ENCODE results near the gene PRSS3.
"Not testable (repeated sequence)": the region's sequence is repeated elsewhere in the genome, so short reads cannot be mapped to it uniquely, and the experiment has no call there.

Gene PRSS3

GRCh38 chr9:33818847-33819500 is 23.6 kb downstream of the PRSS3 start:
- DNase-seq = no peak

DNA sequence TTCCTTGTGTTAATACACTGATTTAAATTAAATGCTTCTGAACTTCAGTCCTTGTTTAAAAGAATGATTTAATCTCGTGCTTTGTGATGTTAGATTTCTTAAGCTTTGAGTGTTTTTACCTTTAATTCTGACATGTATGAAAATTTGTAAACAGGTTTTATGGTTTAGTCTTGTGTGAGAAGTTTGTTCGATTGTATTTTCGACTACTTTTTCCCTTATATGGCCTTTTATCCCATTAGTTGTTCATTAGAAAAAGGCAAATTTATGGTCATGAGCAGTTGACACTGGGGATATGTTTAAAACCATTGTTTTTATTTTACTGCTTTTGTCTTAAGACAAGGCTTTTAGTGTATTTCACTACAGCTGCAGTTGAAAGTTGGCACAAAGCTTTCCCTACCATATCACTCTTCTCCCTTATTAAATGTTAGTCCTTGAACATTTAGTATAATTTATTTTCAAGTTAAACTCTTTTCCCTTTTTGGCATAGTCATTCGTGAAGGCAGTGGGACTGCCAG is 24.9 kb downstream of the PRSS3 start:
- DNase-seq = no peak

- no peak for DNase-seq
Measured at GRCh38 chr9:33823801-33824200, 28.4 kb downstream of the PRSS3 start.

DNA sequence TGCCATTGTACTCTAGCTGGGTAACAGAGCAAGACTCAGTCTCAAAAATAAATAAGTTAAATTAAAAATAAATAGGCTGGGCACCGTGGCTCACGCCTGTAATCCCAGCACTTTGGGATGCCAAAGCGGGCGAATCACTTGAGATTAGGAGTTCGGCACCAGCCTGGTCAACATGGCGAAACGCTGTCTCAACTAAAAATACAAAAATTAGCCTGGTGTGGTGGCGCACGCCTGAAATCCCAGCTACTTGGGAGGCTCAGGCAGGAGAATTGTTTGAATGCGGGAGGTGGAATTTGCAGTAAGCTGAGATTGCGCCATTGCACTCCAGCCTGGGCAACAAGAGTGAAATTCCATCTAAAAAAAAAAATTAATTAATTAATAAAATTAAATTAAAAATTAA is 31.9 kb downstream of the PRSS3 start:
- DNase-seq = not testable (repeated sequence)

GRCh38 chr9:33829641-33830230 is 34.4 kb downstream of the PRSS3 start:
- not testable (repeated sequence) for DNase-seq

GRCh38 chr9:33835625-33836260 is 40.4 kb downstream of the PRSS3 start:
- no peak for DNase-seq

GRCh38 chr9:33836261-33836660 is 40.9 kb downstream of the PRSS3 start:
- not testable (repeated sequence) for DNase-seq

DNA sequence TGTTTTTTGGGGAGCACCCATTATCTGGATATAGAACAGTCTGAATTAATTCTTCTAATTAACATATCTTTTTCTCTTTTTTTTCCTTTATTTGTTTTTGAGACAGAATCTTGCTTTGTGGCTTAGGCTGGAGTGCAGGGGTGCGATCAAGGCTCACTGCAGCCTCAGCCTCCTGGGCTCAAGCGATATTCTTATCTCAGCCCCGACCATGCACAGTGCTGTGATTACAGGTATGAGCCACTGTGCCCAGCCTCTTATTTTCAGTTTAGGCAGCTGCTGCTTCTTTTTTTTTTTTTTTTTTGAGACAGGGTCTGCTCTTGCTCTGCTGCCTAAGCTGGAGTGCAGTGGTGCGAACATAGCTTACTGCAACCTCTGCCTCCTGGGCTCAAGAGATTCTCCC is 41.8 kb downstream of the PRSS3 start:
- no peak for DNase-seq

DNA sequence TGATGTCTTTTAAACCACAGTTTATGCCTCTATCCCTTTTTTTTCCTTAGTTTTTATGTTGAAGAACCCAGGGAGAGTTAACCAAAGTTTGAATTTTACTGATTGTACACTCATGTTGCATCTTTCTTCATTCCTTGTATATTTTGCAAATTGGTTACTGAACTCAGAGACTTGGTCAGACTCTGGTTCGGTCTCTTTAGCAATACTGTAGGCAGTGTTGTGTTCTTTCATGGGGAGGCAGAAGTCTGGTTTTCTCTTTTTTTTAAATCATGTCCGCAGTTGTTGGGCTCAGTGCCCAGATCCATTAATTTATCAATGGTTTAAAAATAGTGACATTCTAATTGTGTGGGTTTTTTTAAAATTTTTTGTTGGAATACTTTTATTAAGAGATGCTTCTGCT is 45.0 kb downstream of the PRSS3 start:
- no peak for DNase-seq

DNA sequence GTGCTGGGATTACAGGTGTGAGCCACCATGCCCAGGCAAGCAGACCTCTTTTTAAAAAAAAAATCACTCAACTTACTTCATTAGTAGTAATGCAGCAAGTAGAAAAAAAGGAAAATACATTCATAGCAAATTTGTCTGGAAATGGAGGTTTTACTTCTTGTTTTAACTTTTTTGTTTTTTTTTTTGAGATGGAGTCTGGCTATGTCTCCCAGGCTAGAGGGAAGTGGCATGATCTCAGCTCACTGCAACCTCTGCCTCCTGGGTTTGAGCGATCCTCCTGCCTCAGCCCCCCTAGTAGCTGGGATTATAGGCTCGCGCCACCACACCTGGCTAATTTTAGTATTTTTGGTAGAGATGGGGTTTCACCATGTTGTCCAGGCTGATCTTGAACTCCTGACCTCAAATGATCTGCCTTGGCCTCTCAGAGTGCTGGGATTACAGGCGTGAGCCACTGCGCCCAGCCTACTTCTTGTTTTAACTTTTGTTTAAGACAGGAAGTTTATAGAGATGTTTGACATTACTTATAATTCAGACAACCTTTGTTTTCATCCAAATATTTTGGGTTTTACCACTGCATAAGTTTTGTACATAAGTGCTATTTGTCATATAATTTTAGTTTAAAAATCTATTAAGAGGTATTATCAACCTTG is 48.1 kb downstream of the PRSS3 start:
- DNase-seq = peak in 1 of 2 donors; percentile 26

DNA sequence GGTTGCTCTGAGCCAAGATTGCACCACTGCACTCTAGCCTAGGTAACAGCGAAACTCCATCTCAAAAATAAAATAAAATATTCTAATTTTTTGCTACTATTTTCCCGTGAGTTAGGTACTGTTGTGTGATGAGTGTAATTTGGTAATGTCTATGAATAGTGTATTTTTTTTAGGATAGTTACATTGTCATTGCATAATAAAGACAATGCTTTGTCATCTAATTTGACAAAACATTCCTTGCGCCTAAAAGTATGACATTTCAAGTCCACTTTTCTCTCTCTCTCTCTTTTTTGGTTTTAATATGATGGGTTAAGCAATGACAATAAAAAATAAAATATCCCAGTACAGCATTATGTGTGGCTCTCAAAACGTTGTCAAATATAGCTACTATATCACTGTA is 50.9 kb downstream of the PRSS3 start:
- no peak for DNase-seq

DNA sequence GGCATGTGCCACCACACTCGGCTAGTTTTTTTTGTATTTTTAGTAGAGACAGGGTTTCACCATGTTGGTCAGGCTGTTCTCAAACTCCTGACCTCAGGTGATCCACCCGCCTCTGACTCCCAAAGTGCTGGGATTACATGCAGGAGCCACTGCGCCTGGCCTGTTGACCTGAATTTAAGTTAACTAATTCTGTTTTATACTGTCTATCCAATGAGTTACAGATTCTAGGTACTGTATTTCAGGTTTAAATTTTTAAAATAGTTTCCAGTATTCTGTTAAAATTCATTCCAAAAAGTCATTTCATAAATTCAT is 52.5 kb downstream of the PRSS3 start:
- not testable (repeated sequence) for DNase-seq
